ENCODE data around the gene SPAST. TPM values are rescaled to one million over a fixed set of nuclear protein-coding genes. Genes with fewer than 3 reads are reported as not detected.

Gene SPAST
- total RNA-seq, 4 donors from 2014 or later, result 18.6 to 32.3 (median 25.2) TPM

DNA sequence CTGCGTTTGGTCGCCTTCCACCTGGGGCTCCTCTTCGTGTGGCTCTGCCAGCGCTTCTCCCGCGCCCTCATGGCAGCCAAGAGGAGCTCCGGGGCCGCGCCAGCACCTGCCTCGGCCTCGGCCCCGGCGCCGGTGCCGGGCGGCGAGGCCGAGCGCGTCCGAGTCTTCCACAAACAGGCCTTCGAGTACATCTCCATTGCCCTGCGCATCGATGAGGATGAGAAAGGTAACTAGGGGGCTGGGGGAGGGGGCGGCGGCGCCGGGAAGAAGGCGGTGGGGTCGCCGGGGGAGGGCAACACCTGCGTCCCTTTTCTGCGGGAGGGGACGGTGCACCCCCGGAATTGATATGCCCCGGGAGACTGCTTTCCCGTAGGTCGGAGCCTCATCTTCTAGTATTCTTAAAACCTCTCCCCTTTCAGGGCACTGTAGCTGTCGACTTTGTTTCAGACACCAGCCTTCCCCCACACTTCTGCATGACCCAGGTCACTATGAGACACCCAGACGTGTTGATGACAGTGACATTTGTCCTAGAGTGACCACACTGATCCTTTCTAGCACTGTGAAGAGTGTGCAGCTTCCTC, 755 bp downstream of the SPAST start:
- H3K9me3 ChIP-seq, result no peaks in the 10 kb centered on the region
- peak overlapping the region; percentile 19 to 98 (median 92) for H3K27ac ChIP-seq
- H3K27me3 ChIP-seq, result no peaks in the 10 kb centered on the region
- peaks cover 0 to 35% (median 4%) of the 10 kb centered on the region in 4 donors for H3K4me1 ChIP-seq
- no peak for TF ChIP-seq POLR2A (IDR thresholded peaks at IDR 0.05)
- no peak for TF ChIP-seq EP300 (IDR thresholded peaks at IDR 0.05)
- no peak for TF ChIP-seq CTCF (IDR thresholded peaks at IDR 0.05)
- H3K36me3 ChIP-seq, result peaks cover 0 to 5% (median 0%) of the 10 kb centered on the region in 3 donors
- no peak for DNase-seq (ENCODE audit: low spot score in 2 of 2)
- 0% methylated on average over 23 to 35 of the region's 40 CpGs for WGBS, 2 donors
- H3K4me3 ChIP-seq, result peak overlapping the region; percentile 77 to 98 (median 88)

- 79 to 84% methylated on average over 8 of the region's 8 CpGs for WGBS, 2 donors
- Histone ChIP-seq H3K27ac (peak overlapping the region in 2 of 4 donors; percentile 19 to 89), H3K4me3 (peak overlapping the region; percentile 77 to 98 (median 88)), H3K27me3 (no peaks in the 10 kb centered on the region), H3K9me3 (no peaks in the 10 kb centered on the region), H3K4me1 (peaks cover 0 to 35% (median 4%) of the 10 kb centered on the region in 4 donors), H3K36me3 (peaks cover 0 to 5% (median 0%) of the 10 kb centered on the region in 3 donors)
- TF ChIP-seq EP300 (IDR thresholded peaks at IDR 0.05) (no peak), POLR2A (IDR thresholded peaks at IDR 0.05) (no peak), CTCF (IDR thresholded peaks at IDR 0.05) (no peak)
- no peak for DNase-seq (ENCODE audit: low spot score in 2 of 2)
Observed at GRCh38 chr2:32064713-32065112, 1.4 kb downstream of the SPAST start.

DNA sequence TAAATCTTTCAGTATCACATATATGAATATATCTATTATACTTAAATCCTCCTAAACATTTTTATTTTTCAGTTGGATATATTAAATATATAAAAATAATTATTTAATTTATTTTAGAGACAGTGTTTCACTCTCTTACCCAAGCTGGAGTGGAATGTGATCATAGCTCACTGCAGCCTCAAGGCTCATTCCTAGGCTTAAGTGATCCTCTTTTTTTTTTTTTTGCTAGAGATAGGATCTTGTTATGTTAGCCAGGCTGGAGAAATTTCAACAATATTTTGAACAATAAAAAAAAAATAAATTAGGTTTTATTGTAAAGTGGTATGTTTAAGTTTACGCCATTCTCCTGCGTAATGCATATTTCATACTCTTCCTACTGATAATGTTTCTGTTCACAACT, 4.2 kb downstream of the SPAST start:
- peaks cover 0 to 24% (median 4%) of the 10 kb centered on the region in 4 donors for H3K4me1 ChIP-seq
- no peak for TF ChIP-seq EP300 (IDR thresholded peaks at IDR 0.05)
- H3K27me3 ChIP-seq, result no peaks in the 10 kb centered on the region
- WGBS, 2 donors, result 95 to 99% methylated on average over 2 of the region's 2 CpGs
- no peak overlapping the region for H3K27ac ChIP-seq
- no peaks in the 10 kb centered on the region for H3K9me3 ChIP-seq
- H3K4me3 ChIP-seq, result no peak overlapping the region
- H3K36me3 ChIP-seq, result peaks cover 0 to 5% (median 0%) of the 10 kb centered on the region in 3 donors
- DNase-seq (ENCODE audit: low spot score in 2 of 2), result no peak

DNA sequence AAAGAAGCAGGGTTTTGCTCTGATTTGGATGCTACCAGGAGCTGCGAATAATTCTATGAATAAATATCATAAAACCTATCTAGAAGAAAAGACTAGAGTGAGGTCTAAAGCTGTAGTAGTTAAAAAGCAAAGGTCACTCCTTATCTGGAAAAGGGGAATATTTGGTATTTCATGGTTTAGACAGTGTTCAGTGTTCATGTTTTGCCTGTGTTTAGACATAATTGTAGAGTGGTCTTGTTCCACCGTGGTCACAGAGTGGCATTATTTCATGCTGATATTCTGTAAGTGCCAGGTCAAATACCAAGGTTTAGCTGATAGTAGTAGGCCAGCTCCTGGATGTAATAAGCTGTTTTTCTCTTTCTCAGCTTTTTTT, 10.8 kb downstream of the SPAST start:
- H3K36me3 ChIP-seq, result peaks cover 0 to 16% (median 0%) of the 10 kb centered on the region in 3 donors
- no peaks in the 10 kb centered on the region for H3K27me3 ChIP-seq
- H3K9me3 ChIP-seq, result no peaks in the 10 kb centered on the region
- H3K4me1 ChIP-seq, result no peaks in the 10 kb centered on the region
- no peak for DNase-seq (ENCODE audit: low spot score in 2 of 2)
- no peak overlapping the region for H3K27ac ChIP-seq
- no peak overlapping the region for H3K4me3 ChIP-seq
- 69 to 80% methylated on average over 2 of the region's 2 CpGs for WGBS, 2 donors
- TF ChIP-seq POLR2A (IDR thresholded peaks at IDR 0.05), result no peak
- no peak for TF ChIP-seq CTCF (IDR thresholded peaks at IDR 0.05)
- TF ChIP-seq EP300 (IDR thresholded peaks at IDR 0.05), result no peak

- WGBS, 2 donors, result 96 to 97% methylated on average over 3 of the region's 3 CpGs
- Histone ChIP-seq H3K27ac (no peak overlapping the region), H3K4me3 (no peak overlapping the region), H3K9me3 (peaks cover 0 to 3% (median 0%) of the 10 kb centered on the region in 4 donors), H3K4me1 (no peaks in the 10 kb centered on the region), H3K27me3 (no peaks in the 10 kb centered on the region), H3K36me3 (peaks cover 0 to 16% (median 0%) of the 10 kb centered on the region in 3 donors)
- DNase-seq (ENCODE audit: low spot score in 2 of 2), result no peak
- TF ChIP-seq CTCF (IDR thresholded peaks at IDR 0.05) (no peak), POLR2A (IDR thresholded peaks at IDR 0.05) (no peak), EP300 (IDR thresholded peaks at IDR 0.05) (no peak)
Observed at GRCh38 chr2:32095671-32096070, 32.3 kb downstream of the SPAST start.
